PC-9 (cell line): Measurements from ENCODE around the gene NOC2L. TPM values are rescaled to one million over a fixed set of nuclear protein-coding genes. Genes with fewer than 3 reads are reported as not detected.

Experiments
- BruUV-seq: library from RNA; stranded (reverse); fragments of 400-500 nt; replicated peaks from 2 replicates; lab custom pipeline; 2021; lab: Mats Ljungman, UMichigan
- CTCF ChIA-PET: fragments of 300-600 bp; sonication (Branson Sonifier 250); formaldehyde crosslinking; loops from one replicate; lab custom pipeline; 2022; ENCODE audit warnings: antibody characterized with exemption; lab: Charles Lee
- POLR2A ChIA-PET: fragments of 300-600 bp; sonication (Branson Sonifier 250); formaldehyde crosslinking; loops from one replicate; lab custom pipeline; 2022; ENCODE audit warnings: antibody characterized with exemption; ENCODE audit not compliant: unreplicated experiment; lab: Charles Lee
- DNase-seq, 2 experiments: peaks; one replicate each; pipeline versions ENCODE4 v3.0.0 to v3.0.0-alpha.2; 2015 to 2022; ENCODE audit warnings: mixed read lengths in 1 of 2
- H2AFZ ChIP-seq: fragments of 200-600 bp; sonication (generic); 2 replicates; pipeline ENCODE4 v1.8.1; 2017; ENCODE audit warnings: antibody characterized with exemption
- H3F3A ChIP-seq: fragments of 200-600 bp; sonication (generic); 2 replicates; pipeline ENCODE4 v1.8.1; 2017; ENCODE audit warnings: antibody characterized with exemption, mild to moderate bottlenecking, low read depth; ENCODE audit not compliant: insufficient read depth
- H3K27ac ChIP-seq: fragments of 200-600 bp; sonication (generic); 2 replicates; pipeline ENCODE4 v1.6.1; 2016; ENCODE audit warnings: mixed run types
- H3K27me3 ChIP-seq: fragments of 200-600 bp; sonication (generic); 2 replicates; pipeline ENCODE4 v1.6.1; 2016; ENCODE audit warnings: low read depth, mixed run types; ENCODE audit not compliant: insufficient read depth
- H3K36me3 ChIP-seq: fragments of 200-600 bp; sonication (generic); 2 replicates; pipeline ENCODE4 v1.6.1; 2016; ENCODE audit warnings: low read depth, mixed run types
- H3K4me1 ChIP-seq: fragments of 200-600 bp; sonication (generic); replicated peaks from 2 replicates; pipeline ENCODE4 v1.6.1; 2016; ENCODE audit warnings: mixed run types; ENCODE audit not compliant: insufficient read depth
- H3K4me2 ChIP-seq: fragments of 200-600 bp; sonication (generic); 2 replicates; pipeline ENCODE4 v1.6.1; 2017; ENCODE audit warnings: mixed run types
- H3K4me3 ChIP-seq: fragments of 200-600 bp; sonication (generic); 2 replicates; pipeline ENCODE4 v1.6.1; 2016; ENCODE audit warnings: mixed run types
- H3K79me2 ChIP-seq: fragments of 200-600 bp; sonication (generic); 2 replicates; pipeline ENCODE4 v1.6.1; 2017; ENCODE audit warnings: low read depth, mixed run types
- H3K9me2 ChIP-seq: fragments of 200-600 bp; sonication (generic); 2 replicates; pipeline ENCODE4 v1.8.1; 2017; ENCODE audit warnings: mild to moderate bottlenecking; ENCODE audit not compliant: insufficient read depth
- H3K9me3 ChIP-seq: fragments of 200-600 bp; sonication (generic); 2 replicates; pipeline ENCODE4 v1.8.1; 2016; ENCODE audit warnings: low read depth; ENCODE audit not compliant: insufficient read depth
- H4K20me1 ChIP-seq: fragments of 200-600 bp; sonication (generic); 2 replicates; pipeline ENCODE4 v1.8.1; 2017; ENCODE audit not compliant: insufficient read depth
- EZH2 ChIP-seq: fragments of 200-600 bp; sonication (generic); IDR thresholded peaks from 2 replicates; pipeline ENCODE4 v1.8.0; 2017; ENCODE audit warnings: antibody characterized with exemption, low read depth
- intact Hi-C: fragments of 100-400 bp; cut with micrococcal nuclease; formaldehyde crosslinking; loops from one replicate; pipeline ENCODE4 v1.10.0; 2022; ENCODE audit not compliant: unreplicated experiment
- total RNA-seq: library from RNA; stranded (reverse); gene quantifications from 2 replicates; pipeline ENCODE4 v1.2.3, GENCODE V29; 2021
- TF ChIP-seq, protein P1 (sequence below): fragments of 200-600 bp; sonication (generic); conservative IDR thresholded peaks from 2 replicates; pipeline ENCODE4 v1.6.1; 2017; ENCODE audit warnings: mixed run types, antibody characterized with exemption, mild to moderate bottlenecking, moderate library complexity

The NOC2L gene
- total RNA-seq, 1 experiment from 2014 or later: 86.4 TPM

DNA sequence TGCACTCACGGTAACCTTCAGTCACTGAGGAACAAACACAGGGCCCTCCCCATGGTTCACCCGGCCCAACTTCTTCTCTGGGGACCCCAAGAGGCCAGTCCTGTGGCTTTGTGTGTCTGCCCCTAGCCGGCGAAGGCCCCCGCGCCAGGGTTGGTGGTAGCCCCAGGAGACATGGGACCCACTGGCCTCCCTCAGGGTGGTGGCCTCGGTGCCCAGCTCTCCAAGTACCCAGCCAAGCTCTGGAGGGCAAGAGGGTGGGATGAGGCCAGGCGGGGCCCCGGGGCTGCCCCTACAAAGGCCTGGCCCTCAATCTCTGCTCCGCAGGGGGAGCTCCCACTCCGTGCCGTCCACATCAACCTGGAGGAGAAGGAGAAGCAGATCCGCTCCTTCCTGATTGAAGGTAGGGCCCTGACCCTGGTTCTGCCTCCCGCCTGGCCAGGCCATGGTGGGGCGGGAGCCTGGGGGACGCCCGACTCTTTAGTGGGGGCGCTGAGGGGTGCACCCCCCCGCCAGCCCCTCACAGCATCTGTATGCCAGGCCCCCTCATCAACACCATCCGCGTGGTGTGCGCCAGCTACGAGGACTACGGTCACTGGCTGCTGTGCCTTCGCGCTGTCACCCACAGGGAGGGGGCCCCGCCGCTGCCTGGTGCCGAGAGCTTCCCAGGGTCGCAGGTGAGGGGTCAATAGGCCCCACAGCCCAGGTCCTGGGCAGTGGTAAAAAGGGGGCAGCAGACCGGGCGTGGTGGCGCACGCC is 12.9 kb upstream of the NOC2L start:
- Histone ChIP-seq H3K27me3 (no peaks in the 10 kb centered on the region), H3F3A (peaks cover 40% of the 10 kb centered on the region), H3K4me3 (no peak overlapping the region), H3K36me3 (no peaks in the 10 kb centered on the region), H3K9me2 (no peaks in the 10 kb centered on the region), H2AFZ (no peak overlapping the region), H3K4me1 (peaks cover 20% of the 10 kb centered on the region), H3K79me2 (peaks cover 4% of the 10 kb centered on the region; the same call in 1 of the 2 replicates), H4K20me1 (no peaks in the 10 kb centered on the region), H3K4me2 (no peak overlapping the region), H3K9me3 (no peaks in the 10 kb centered on the region), H3K27ac (no peak overlapping the region)
- BruUV-seq: no TSS peak
- no peak for TF ChIP-seq EZH2
- TF ChIP-seq, protein P1, sequence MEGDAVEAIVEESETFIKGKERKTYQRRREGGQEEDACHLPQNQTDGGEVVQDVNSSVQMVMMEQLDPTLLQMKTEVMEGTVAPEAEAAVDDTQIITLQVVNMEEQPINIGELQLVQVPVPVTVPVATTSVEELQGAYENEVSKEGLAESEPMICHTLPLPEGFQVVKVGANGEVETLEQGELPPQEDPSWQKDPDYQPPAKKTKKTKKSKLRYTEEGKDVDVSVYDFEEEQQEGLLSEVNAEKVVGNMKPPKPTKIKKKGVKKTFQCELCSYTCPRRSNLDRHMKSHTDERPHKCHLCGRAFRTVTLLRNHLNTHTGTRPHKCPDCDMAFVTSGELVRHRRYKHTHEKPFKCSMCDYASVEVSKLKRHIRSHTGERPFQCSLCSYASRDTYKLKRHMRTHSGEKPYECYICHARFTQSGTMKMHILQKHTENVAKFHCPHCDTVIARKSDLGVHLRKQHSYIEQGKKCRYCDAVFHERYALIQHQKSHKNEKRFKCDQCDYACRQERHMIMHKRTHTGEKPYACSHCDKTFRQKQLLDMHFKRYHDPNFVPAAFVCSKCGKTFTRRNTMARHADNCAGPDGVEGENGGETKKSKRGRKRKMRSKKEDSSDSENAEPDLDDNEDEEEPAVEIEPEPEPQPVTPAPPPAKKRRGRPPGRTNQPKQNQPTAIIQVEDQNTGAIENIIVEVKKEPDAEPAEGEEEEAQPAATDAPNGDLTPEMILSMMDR: no peak
- ChIA-PET CTCF (no interaction called here), POLR2A (no interaction called here)
- intact Hi-C loops: no loop called here
- DNase-seq: no peak

DNA sequence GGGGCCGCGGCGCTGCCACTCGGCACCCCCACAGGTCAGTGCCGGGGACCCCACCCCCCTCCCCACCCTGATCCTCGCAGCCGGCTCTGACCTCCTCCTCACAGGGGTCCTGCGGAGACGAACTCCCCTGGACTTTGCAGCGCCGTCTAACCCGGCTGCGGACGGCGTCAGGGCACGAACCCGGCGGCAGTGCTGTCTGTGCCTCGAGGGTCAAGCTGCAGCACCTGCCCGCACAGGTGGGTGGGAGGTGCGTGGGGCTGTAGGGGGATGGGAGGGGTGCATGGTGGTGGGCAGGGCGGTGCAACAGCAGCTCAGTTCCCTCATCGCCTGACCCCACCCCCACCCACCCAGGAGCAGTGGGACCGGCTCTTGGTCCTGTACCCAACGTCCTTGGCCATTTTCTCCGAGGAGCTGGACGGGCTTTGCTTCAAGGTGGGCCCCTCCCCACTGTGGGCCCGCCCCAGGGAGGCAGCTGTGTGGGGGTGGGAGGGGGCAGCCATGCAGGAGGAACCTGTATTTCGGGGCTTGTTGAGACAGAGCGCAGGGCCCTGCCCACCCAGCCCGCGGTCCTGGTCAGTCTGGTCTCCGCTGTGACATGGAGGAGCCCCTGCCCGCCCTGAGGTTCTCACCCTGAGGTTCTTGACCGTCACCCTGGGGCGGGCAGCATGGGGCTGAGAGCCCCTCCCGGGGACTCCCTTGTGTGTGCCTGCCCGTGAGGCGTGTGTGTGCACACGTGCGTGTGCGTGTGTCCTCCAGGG is 12.1 kb upstream of the NOC2L start:
- peaks cover 42% of the 10 kb centered on the region for H3F3A ChIP-seq
- H4K20me1 ChIP-seq: no peaks in the 10 kb centered on the region
- peaks cover 4% of the 10 kb centered on the region; the same call in 1 of the 2 replicates for H3K79me2 ChIP-seq
- H3K4me3 ChIP-seq: no peak overlapping the region
- H3K9me2 ChIP-seq: no peaks in the 10 kb centered on the region
- TF ChIP-seq EZH2: no peak
- TF ChIP-seq, protein P1: no peak
- no peak overlapping the region for H2AFZ ChIP-seq
- H3K4me1 ChIP-seq: peaks cover 20% of the 10 kb centered on the region
- H3K4me2 ChIP-seq: no peak overlapping the region
- H3K36me3 ChIP-seq: no peaks in the 10 kb centered on the region
- H3K27me3 ChIP-seq: no peaks in the 10 kb centered on the region
- no TSS peak for BruUV-seq
- DNase-seq: no peak
- H3K9me3 ChIP-seq: no peaks in the 10 kb centered on the region
- POLR2A ChIA-PET: no interaction called here
- intact Hi-C loops: no loop called here
- CTCF ChIA-PET: no interaction called here
- H3K27ac ChIP-seq: no peak overlapping the region

DNA sequence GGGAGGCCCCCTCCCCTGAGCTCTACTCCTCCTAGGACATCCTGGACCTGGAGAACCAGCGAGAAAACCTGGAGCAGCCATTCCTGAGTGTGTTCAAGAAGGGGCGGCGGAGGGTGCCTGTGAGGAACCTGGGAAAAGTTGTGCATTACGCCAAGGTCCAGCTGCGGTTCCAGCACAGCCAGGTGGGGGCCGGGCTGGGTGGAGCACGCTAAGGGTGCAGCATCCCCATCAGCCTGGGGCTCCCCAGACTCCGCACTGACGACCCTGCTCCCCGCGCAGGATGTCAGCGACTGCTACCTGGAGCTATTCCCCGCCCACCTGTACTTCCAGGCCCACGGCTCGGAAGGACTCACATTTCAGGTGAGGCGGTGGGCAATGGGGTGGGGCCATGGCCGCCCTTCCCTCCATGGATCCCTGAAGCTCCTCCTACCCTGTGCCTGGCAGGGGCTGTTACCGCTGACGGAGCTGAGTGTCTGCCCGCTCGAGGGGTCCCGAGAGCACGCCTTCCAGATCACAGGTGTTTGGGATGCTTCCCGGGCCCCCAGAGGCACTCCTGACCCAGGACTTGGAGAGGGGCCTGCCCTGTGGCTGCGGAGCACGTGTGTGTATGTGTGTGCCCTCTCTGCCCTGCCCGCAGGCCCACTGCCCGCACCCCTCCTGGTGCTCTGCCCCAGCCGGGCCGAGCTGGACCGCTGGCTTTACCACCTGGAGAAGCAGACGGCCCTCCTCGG is 11.4 kb upstream of the NOC2L start:
- no peak for DNase-seq
- no peak overlapping the region for H3K27ac ChIP-seq
- H3K4me2 ChIP-seq: no peak overlapping the region
- no peaks in the 10 kb centered on the region for H3K9me2 ChIP-seq
- ChIA-PET POLR2A (no interaction called here), CTCF (no interaction called here)
- peaks cover 20% of the 10 kb centered on the region for H3K4me1 ChIP-seq
- H3K4me3 ChIP-seq: no peak overlapping the region
- intact Hi-C loops: no loop called here
- no TSS peak for BruUV-seq
- H2AFZ ChIP-seq: no peak overlapping the region
- no peaks in the 10 kb centered on the region for H3K36me3 ChIP-seq
- H3K9me3 ChIP-seq: no peaks in the 10 kb centered on the region
- H4K20me1 ChIP-seq: no peaks in the 10 kb centered on the region
- peaks cover 4% of the 10 kb centered on the region; the same call in 1 of the 2 replicates for H3K79me2 ChIP-seq
- TF ChIP-seq, protein P1: no peak
- TF ChIP-seq EZH2: no peak
- peaks cover 42% of the 10 kb centered on the region; the same call in 1 of the 2 replicates for H3F3A ChIP-seq
- no peaks in the 10 kb centered on the region for H3K27me3 ChIP-seq
